Stimulated activated naive CD8-positive, alpha-beta T cell treated with anti-CD3 and anti-CD28 coated beads, Interleukin-15, Interleukin-2, amounts not matched to agents 100 U/mL and 50 U/mL, for 24 hours (primary cell): ENCODE data around the gene POLDIP2.

Source experiments
- ATAC-seq: fragments of 150-1000 bp; cut with Tn5 transposase; one replicate; pipeline ENCODE4 v1.10.0; 2021
- DNase-seq: peaks from one replicate; pipeline ENCODE4 v3.0.0; 2021

POLDIP2 gene

DNA sequence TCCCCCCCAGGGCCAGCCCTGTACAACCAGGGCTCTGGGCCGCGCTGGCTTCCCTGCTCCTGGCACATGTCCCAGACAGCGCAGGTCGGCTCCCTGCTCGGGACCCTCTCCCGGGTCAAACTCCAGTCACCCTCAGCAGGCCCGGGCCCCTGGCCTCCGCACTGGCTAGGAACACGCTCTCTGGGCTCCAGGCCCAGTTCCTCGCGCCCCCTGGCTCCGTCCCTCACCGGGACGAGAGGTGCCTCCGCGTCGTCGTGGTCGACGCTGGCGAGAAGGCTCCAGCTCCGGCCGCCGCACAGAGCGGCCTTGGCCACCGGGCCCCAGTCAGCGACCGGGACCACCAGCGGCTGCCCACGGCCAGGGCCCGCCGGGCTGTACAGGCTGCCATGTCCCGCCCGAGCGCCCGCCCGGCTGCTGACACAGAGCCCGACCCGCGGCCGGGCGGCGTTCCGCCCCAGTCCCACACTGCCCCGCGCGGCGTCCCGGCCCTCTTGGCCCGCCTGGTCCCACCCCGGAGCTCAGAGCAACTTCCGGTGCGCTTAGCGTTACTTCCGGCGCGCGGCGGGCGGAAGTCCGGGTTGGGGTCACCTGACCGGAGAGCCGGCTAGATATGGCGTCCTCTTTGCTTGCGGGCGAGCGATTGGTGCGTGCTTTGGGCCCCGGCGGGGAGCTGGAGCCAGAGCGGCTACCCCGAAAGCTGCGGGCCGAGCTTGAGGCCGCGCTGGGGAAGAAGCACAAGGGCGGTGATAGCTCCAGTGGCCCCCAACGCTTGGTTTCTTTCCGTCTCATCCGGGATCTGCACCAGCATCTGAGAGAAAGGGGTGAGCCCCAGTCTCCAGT lies at the start of gene POLDIP2:
Gene POLDIP2 (minus strand): TSS at position 467 of the 840 bp plus-strand sequence. CDS start 79 bp downstream, at position 388.
- peak; percentile 97 for DNase-seq
- peak; percentile 100 for ATAC-seq

DNA sequence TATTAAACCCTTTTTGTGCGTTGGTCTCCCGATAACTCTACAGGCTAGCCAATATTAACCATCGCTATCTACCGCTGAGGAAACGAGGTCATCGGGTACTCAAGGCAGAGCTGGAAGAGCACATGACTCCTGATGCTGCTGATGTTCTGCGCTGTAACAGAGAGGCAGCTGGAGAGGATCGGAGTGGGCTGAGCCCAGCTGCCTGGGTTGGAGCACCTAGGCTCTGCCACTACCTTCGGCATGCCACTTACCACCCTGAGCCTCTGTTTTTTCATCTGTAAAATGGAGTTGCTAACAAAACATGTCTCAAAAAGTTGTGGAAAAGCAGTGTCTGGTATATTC lies 49.1 kb upstream of the POLDIP2 start:
- no peak for ATAC-seq
- no peak for DNase-seq

DNA sequence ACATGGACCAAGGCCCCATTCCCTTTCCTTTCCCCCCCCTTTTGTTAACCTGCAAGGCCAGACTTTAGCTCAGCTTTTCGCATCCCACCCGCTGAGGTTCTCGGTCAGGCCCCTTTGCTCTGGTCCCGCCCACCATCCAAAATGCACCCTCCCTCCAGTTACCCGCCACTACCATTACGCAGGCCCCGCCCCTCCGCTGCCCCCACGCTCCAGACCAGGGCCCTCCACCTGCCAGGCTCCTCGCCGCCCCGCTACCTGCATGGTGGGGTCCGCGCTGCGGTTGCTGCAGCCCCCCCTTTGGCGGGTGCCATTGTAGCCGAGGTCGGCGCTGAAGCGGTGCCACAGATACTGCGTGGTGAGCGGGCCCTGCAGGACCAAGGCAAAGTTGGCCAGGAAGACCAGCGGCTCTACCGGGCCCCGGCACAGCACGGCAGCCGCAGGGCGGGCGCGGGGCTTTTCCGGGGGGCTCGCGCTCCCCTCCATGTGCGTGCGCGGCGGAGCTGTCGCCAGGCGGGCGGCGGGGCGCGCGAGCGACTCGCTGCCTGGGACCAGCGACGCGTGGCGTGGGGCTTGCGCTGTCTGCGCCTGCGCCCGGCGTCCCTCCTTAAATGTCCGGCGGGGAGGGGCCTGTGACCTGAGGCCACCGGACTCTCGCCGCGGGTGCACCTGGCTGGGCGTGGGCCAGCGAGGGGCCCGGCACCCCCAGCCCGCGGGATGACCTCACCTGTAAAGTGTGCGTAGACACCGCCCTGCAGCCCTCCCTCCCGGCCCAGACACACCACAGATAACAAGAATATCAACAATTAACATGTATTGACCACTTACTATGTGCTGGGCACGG lies 48.5 kb upstream of the POLDIP2 start, which contains the start of gene SLC46A1:
Gene SLC46A1 (minus strand): TSS at position 581 of the 841 bp plus-strand sequence. CDS start 98 bp downstream, at position 483.
- ATAC-seq (peak; percentile 82), DNase-seq (peak; percentile 81)

DNA sequence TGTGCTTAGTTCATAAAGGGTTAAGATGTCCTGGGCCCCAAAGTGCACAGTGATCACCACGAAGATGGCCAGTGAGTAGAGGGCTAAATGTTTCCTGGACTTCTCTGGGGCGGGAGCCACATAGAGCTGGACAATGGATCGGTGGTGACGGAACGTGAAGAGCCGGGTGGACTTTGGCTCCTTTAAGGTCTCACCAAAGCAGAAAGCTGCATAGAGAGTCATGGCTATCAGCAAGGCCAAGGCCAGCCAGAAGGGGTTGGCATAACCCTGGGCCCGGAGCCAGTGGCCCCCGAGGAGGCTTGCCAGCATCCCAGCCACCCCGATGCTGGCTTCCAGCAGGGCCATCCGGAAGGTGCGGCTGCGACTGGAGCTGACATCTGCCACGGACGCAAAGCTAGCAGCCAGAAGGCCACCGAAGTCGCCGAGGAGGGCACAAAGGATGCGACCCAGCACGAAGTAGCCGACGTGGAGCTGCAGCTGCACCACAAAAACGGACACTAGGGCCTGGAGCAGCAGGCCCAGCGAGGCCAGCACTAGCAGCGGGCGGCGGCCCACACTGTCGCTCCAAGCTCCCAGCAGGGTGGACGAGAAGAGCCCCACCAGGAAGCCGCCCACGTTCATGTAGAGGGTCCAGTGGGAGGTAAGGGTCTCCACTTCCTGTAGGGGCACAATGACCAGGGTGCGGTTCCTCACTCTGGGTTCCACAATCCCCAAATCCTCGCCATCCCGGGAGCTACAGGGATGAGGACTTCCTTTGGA lies 47.7 kb upstream of the POLDIP2 start:
- no peak for ATAC-seq
- no peak for DNase-seq

- ATAC-seq (no peak), DNase-seq (no peak)
These were observed 47.1 kb upstream of the POLDIP2 start for GRCh38 chr17:28404461-28404811.

DNA sequence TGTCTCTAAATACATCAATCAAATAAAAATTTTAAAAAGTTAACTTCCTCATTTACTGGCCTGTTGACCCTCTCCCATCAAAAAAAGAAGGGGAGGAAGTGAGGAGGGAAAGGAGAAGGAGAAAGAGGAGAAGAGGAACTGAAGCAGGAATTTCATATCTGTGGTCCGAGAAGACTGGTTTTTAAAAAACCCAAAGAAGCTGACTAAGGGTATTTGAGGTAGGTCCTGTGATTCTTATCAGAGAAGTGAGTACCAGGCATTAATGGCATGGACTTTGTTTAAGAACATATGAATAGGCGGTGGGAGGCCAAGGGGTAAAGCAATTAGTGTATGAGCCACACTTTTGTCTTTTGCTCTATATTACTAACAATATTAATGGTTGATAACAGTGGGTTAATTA lies 46.7 kb upstream of the POLDIP2 start:
- no peak for DNase-seq
- no peak for ATAC-seq

DNA sequence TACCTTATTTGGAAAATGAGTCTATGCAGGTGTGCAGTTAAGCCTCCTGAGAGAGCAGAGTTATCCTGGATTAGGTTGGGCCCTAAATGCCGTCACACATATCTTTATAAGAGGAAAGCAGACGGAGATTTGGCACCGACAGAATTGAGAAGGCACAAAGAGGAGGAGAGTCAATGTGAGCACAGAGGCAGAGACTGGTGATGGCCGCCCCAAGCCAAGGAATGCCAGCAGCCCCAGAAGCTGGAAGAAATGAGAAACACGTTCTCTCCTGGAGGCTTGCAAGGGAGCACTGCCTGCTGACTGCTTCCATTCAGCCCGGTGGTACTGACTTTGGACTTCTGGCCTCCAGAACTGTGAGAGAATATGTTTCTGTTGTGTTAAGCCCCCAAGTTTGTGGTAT lies 45.5 kb upstream of the POLDIP2 start:
- no peak for DNase-seq
- no peak for ATAC-seq

- no peak for ATAC-seq
- DNase-seq, result no peak
These were observed 44.9 kb upstream of the POLDIP2 start for GRCh38 chr17:28402224-28402630.

- ATAC-seq (no peak), DNase-seq (no peak)
These were observed 42.5 kb upstream of the POLDIP2 start for GRCh38 chr17:28399808-28400207.

GRCh38 chr17:28398280-28398981 lies 41.1 kb upstream of the POLDIP2 start:
- no peak for ATAC-seq
- DNase-seq, result no peak

- ATAC-seq (no peak), DNase-seq (no peak)
These were observed 40.5 kb upstream of the POLDIP2 start for GRCh38 chr17:28397687-28398279.

- ATAC-seq, result no peak
These were observed 39.9 kb upstream of the POLDIP2 start for GRCh38 chr17:28397275-28397674.

DNA sequence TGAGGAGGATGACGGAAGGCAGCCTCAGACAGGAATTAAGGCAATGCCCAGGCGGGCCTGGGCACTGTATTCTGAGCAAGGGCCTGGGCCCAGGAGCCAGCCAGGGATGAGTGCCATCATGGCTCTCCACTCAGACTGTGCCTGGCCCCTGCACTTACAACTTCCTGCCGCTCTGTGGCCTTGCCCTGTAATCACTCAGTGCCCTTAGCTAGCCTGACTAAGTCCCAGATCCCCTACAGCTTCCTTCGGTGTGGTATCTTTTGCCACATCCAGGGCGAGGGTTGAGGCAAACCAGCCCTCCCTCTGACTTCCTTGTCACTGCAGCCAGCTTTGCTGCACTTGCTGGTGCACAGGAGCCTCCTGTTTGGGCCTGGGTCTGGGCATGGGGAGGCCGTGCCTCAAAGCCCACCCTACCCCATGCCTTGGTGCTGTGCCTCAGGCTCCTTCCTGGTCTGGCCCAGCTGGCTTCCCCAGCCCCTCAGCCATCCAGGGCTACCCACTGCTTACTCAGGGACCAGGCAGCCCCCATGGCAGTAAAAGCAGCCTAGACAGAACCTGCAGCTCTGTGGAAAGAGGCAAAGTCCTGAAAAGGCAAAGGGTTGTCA lies 39.4 kb upstream of the POLDIP2 start:
- DNase-seq, result no peak
- no peak for ATAC-seq

More at GRCh38 chr17:28397275-28397674, 39.9 kb upstream of the POLDIP2 start:
- no peak for DNase-seq

GRCh38 chr17:28395968-28396367 lies 38.6 kb upstream of the POLDIP2 start:
- no peak for DNase-seq
- ATAC-seq, result no peak

DNA sequence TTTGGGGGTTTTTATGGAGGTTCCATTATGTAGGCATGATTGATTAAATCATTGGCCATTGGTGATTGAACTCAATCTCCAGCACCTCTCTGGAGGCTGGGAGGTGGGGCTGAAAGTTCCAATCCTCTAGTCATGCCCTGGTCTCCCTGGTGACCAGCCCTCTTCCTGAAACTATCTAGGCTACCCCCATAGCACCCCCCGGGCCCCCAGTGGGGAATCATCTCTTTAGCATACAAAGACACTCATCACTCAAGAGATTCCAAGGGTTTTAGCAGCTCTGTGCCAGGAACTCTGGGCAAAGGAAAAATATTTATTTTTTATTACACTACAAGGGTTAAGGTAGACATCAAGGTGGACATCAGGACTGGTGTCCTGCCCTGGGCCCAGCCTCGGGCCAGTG lies 38.1 kb upstream of the POLDIP2 start:
- no peak for DNase-seq
- no peak for ATAC-seq

DNA sequence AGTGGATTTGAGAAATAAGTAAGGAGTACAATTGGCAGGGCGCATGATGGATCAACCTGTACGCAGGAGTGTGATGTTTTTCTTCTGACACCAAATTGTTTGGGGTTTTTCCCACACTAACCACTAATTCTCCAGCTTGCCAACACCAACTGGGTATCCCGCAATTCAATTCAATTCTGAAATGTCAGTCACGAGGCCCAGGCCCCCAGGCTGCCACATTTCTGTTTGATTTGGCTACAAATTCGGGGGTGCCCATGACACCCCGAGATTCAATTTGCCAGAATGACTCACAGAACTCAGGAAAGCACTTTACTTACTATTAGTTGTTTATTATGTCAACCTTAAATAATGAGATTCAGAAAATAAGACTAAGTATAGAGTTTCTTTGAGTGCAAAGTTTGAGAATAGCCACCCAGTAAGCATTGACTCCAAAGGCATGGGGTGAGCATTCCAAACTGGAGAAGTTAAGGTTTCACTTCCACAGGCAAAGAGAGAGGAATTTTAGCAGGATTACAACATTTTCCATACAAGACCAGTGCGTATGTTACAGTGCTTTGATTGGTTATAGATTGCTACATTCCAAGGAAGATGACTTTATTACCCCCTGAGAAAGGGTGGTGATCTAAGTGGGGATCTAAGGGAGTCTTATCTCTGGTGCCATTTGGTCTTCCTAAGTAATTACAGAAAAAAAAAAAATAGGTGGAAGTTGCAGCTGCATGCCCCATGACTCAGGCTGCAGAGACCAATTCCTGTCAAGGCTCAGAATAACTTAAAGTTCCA lies 37.2 kb upstream of the POLDIP2 start:
- ATAC-seq (no peak), DNase-seq (no peak)

DNA sequence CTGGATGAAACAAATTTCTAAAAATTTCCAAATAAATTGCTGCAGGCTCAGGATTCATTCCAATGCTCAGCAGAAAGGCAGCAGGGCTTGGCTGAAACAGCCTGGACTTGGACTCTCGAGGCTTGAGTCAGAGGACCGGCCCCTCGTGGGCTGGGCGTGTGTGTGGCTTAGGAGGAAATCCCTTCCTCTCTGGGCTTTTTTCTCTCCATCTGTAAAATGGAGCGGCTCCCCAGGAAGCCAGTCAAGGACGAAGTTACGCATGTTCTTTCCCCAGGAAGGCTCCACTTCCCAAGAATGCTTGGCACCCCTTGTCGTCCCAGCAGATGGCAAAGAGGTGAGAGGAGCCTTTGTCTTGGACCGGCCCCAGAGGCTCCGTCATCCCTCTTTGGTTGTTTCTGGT lies 35.2 kb upstream of the POLDIP2 start:
- DNase-seq (no peak), ATAC-seq (no peak)

- no peak for DNase-seq
- ATAC-seq, result no peak
These were observed 34.1 kb upstream of the POLDIP2 start for GRCh38 chr17:28391401-28391800.

DNA sequence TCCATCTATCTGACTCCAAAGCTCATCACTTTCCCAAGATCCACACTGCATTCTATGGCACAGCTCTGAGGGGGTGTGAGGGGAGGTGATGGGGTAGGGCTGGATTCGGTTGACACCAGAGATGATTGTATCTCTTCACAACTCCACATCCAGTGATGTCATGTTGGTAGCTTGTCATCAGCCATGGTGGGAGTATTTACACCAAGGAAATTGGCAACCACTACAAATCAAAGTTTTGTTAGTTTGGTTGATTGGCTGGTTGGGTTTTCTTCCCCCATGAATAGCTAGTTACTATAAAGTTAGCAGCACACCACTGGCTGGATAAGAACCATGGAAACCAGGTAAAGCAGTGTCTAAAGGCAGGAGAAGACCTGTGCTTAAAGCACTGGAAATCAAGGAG lies 33.7 kb upstream of the POLDIP2 start:
- DNase-seq, result no peak
- ATAC-seq, result no peak

DNA sequence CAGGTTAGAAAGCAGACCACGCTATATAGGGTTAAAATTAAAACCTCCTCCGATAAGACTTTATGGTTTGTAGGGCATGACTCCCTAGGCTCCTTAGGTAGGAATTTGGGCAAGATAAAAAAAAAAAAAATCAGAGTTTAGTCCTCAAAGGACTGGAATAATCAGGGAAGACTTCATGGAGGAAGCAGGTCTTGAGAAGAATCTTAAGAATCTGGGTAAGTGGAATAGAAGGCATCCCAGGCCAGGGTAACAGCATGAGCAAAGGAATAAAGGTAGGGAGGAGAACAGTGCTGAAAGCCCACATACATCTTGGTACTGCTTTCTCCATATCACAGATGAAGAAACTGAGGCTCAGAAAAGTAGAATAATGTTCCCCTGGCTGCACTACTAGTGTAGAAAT lies 33.2 kb upstream of the POLDIP2 start:
- DNase-seq (no peak), ATAC-seq (no peak)
